ENCODE data around the gene STARD7. TPM values are rescaled to one million over a fixed set of nuclear protein-coding genes. Genes with fewer than 3 reads are reported as not detected.

Gene STARD7
- total RNA-seq, 1 donor from 2014 or later = 103 TPM

GRCh38 chr2:96248624-96249023 is 40.0 kb upstream of the STARD7 start:
- no peak for DNase-seq (ENCODE audit: low read depth)
- Histone ChIP-seq H3K9ac (ENCODE audit: low read length) (no peak overlapping the region), H3K4me3 (ENCODE audit: insufficient read depth, low read depth, low read length) (no peak overlapping the region), H3K27me3 (ENCODE audit: insufficient read depth, low read length) (no peaks in the 10 kb centered on the region), H3K4me1 (ENCODE audit: insufficient read depth, low read length) (peaks cover 19% of the 10 kb centered on the region), H3K36me3 (ENCODE audit: insufficient read depth, low read length) (peaks cover 14% of the 10 kb centered on the region), H3K9me3 (ENCODE audit: insufficient read depth, low read depth, low read length) (no peaks in the 10 kb centered on the region), H3K4me2 (ENCODE audit: low read length) (no peak overlapping the region), H2AFZ (ENCODE audit: low read depth, low read length) (no peak overlapping the region), H3K27ac (ENCODE audit: low read depth, low read length) (no peak overlapping the region), H3K79me2 (ENCODE audit: insufficient read depth, low read length) (no peaks in the 10 kb centered on the region), H4K20me1 (ENCODE audit: insufficient read depth, low read length) (peaks cover 7% of the 10 kb centered on the region)
- Mint-ChIP-seq H3K9me3 (ENCODE audit: unreplicated experiment) (no peaks in the 10 kb centered on the region), H3K36me3 (ENCODE audit: low read depth, unreplicated experiment) (peaks cover 12% of the 10 kb centered on the region), H3K4me3 (ENCODE audit: unreplicated experiment) (no peak overlapping the region), H3K4me1 (ENCODE audit: low read depth, unreplicated experiment) (peaks cover 12% of the 10 kb centered on the region), H3K27me3 (ENCODE audit: low read depth, unreplicated experiment) (no peaks in the 10 kb centered on the region), H3K27ac (ENCODE audit: unreplicated experiment) (no peak overlapping the region)
- TF ChIP-seq EZH2 (IDR thresholded peaks at IDR 0.05; ENCODE audit: insufficient read depth, low read length) (no peak), CTCF (IDR thresholded peaks at IDR 0.05; ENCODE audit: insufficient read depth, low read depth, low read length) (no peak)
- no peak for FAIRE-seq

DNA sequence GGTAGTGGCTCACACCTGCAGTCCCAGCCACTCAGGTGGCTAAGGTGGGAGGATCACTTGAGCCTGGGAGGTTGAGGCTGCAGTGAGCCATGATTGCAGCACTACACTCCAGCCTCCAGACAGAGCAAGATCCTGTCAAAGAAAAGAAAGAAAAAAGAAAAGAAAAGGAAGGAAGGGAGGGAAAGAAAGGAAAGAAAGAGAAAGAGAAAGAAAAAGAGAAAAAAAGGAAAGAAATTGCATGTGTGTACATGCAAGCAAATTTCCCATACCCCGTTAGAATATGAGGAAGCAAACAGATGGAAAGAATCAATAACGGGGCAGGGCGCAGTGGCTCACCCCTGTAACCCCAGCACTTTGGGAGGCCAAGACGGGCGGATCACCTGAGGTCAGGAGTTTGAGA is 39.3 kb upstream of the STARD7 start:
- H3K4me3 Mint-ChIP-seq (ENCODE audit: unreplicated experiment) = no peak overlapping the region
- no peak overlapping the region for H3K27ac Mint-ChIP-seq (ENCODE audit: unreplicated experiment)
- TF ChIP-seq EZH2 (IDR thresholded peaks at IDR 0.05; ENCODE audit: insufficient read depth, low read length) (no peak), CTCF (IDR thresholded peaks at IDR 0.05; ENCODE audit: insufficient read depth, low read depth, low read length) (no peak)
- Histone ChIP-seq H3K36me3 (ENCODE audit: insufficient read depth, low read length) (peaks cover 7% of the 10 kb centered on the region), H3K27ac (ENCODE audit: low read depth, low read length) (no peak overlapping the region), H3K4me1 (ENCODE audit: insufficient read depth, low read length) (peaks cover 19% of the 10 kb centered on the region), H4K20me1 (ENCODE audit: insufficient read depth, low read length) (peaks cover 7% of the 10 kb centered on the region), H3K9ac (ENCODE audit: low read length) (no peak overlapping the region), H3K27me3 (ENCODE audit: insufficient read depth, low read length) (no peaks in the 10 kb centered on the region), H3K4me2 (ENCODE audit: low read length) (no peak overlapping the region), H2AFZ (ENCODE audit: low read depth, low read length) (no peak overlapping the region), H3K9me3 (ENCODE audit: insufficient read depth, low read depth, low read length) (no peaks in the 10 kb centered on the region), H3K79me2 (ENCODE audit: insufficient read depth, low read length) (no peaks in the 10 kb centered on the region), H3K4me3 (ENCODE audit: insufficient read depth, low read depth, low read length) (no peak overlapping the region)
- H3K36me3 Mint-ChIP-seq (ENCODE audit: low read depth, unreplicated experiment) = peaks cover 8% of the 10 kb centered on the region
- no peak for FAIRE-seq
- no peaks in the 10 kb centered on the region for H3K9me3 Mint-ChIP-seq (ENCODE audit: unreplicated experiment)
- no peaks in the 10 kb centered on the region for H3K27me3 Mint-ChIP-seq (ENCODE audit: low read depth, unreplicated experiment)
- H3K4me1 Mint-ChIP-seq (ENCODE audit: low read depth, unreplicated experiment) = peaks cover 12% of the 10 kb centered on the region
- DNase-seq (ENCODE audit: low read depth) = no peak

DNA sequence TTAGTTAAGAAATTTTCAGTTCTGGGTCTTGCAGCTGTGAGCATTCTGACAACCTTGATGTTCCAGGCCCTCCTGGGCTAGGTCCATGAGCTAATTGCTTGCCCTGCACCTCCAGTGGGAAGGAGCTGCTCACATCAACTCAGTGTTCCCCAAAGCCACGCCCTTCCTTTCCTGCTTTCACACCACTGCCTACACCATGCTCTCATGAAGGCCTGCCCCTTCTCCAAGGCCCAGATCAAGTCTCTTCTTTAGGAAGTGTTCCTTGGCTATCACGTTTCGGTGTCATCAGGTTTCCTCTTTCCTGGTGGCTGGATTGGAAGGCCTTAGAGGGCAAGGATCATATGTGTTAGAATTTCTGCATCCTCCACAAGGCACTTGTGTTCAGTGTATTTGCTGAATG is 38.4 kb upstream of the STARD7 start:
- H3K27ac Mint-ChIP-seq (ENCODE audit: unreplicated experiment) = no peak overlapping the region

More for the DNA sequence above, 38.4 kb upstream of the STARD7 start:
- TF ChIP-seq CTCF (IDR thresholded peaks at IDR 0.05; ENCODE audit: insufficient read depth, low read depth, low read length) (no peak), EZH2 (IDR thresholded peaks at IDR 0.05; ENCODE audit: insufficient read depth, low read length) (no peak)
- H2AFZ ChIP-seq (ENCODE audit: low read depth, low read length) = no peak overlapping the region
- H3K36me3 ChIP-seq (ENCODE audit: insufficient read depth, low read length) = peaks cover 5% of the 10 kb centered on the region
- H3K9me3 ChIP-seq (ENCODE audit: insufficient read depth, low read depth, low read length) = no peaks in the 10 kb centered on the region
- H3K27ac ChIP-seq (ENCODE audit: low read depth, low read length) = no peak overlapping the region
- H3K4me1 ChIP-seq (ENCODE audit: insufficient read depth, low read length) = peaks cover 20% of the 10 kb centered on the region
- no peak overlapping the region for H3K4me3 Mint-ChIP-seq (ENCODE audit: unreplicated experiment)
- FAIRE-seq (no peak), DNase-seq (ENCODE audit: low read depth) (no peak)
- no peak overlapping the region for H3K9ac ChIP-seq (ENCODE audit: low read length)
- no peaks in the 10 kb centered on the region for H3K27me3 ChIP-seq (ENCODE audit: insufficient read depth, low read length)
- H3K27me3 Mint-ChIP-seq (ENCODE audit: low read depth, unreplicated experiment) = no peaks in the 10 kb centered on the region
- peaks cover 6% of the 10 kb centered on the region for H3K36me3 Mint-ChIP-seq (ENCODE audit: low read depth, unreplicated experiment)
- H3K9me3 Mint-ChIP-seq (ENCODE audit: unreplicated experiment) = no peaks in the 10 kb centered on the region
- no peak overlapping the region for H3K4me3 ChIP-seq (ENCODE audit: insufficient read depth, low read depth, low read length)
- peaks cover 18% of the 10 kb centered on the region for H3K4me1 Mint-ChIP-seq (ENCODE audit: low read depth, unreplicated experiment)
- H4K20me1 ChIP-seq (ENCODE audit: insufficient read depth, low read length) = peaks cover 2% of the 10 kb centered on the region
- H3K79me2 ChIP-seq (ENCODE audit: insufficient read depth, low read length) = no peaks in the 10 kb centered on the region
- H3K4me2 ChIP-seq (ENCODE audit: low read length) = no peak overlapping the region

Measured in astrocyte (in vitro differentiated cells and primary cell).